ENCODE data around the gene CRTC1.

- TF ChIP-seq POLR2AphosphoS5 (IDR thresholded peaks at IDR 0.05; ENCODE audit: low read depth, low read length) (no peak), FOXP2 (optimal IDR thresholded peaks at IDR 0.05; ENCODE audit: borderline replicate concordance, extremely low read depth, extremely low read length, insufficient read depth) (no peak), REST (IDR thresholded peaks at IDR 0.05; ENCODE audit: insufficient read depth in 1 of 2, low read depth in 2 of 2, low read length in 2 of 2) (no peak)
Measured at GRCh38 chr19:18764591-18765051, 81.1 kb downstream of the CRTC1 start.
